Esophagus squamous epithelium (tissue), 5 donors: ENCODE data around the gene NLGN2. TPM values are rescaled to one million over a fixed set of nuclear protein-coding genes. Genes with fewer than 3 reads are reported as not detected.
A peak's percentile ranks its signal among the peaks of the same experiment; 100 is the strongest.

Experiments used
- DNase-seq: peaks from one replicate; lab custom pipeline; 2025; lab: John Stamatoyannopoulos, UW
- H3K27ac ChIP-seq, 4 donors: fragments of 200-600 bp; sonication (generic); one replicate each; pipeline ENCODE4 v1.5.1; 2016 to 2019; ENCODE audit warnings: mild to moderate bottlenecking in 1 of 4
- H3K27me3 ChIP-seq, 4 donors: fragments of 200-600 bp; sonication (generic); 1 replicate in 3 of 4; 2 replicates in 1 of 4; pipeline versions ENCODE4 v1.5.1 to v1.6.0; 2017 to 2021; ENCODE audit warnings: antibody characterized with exemption in 1 of 4
- H3K36me3 ChIP-seq, 3 donors: fragments of 200-600 bp; sonication (generic); one replicate each; pipeline ENCODE4 v1.5.1; 2016 to 2019
- H3K4me1 ChIP-seq, 3 donors: fragments of 200-600 bp; sonication (generic); one replicate each; pipeline ENCODE4 v1.5.1; 2017 to 2019
- H3K4me3 ChIP-seq, 4 donors: fragments of 200-600 bp; sonication (generic); 1 replicate in 3 of 4; 2 replicates in 1 of 4; pipeline ENCODE4 v1.5.1; 2016 to 2019; ENCODE audit warnings: mild to moderate bottlenecking in 2 of 4, moderate library complexity in 1 of 4
- H3K9me3 ChIP-seq, 3 donors: fragments of 200-600 bp; sonication (generic); one replicate each; pipeline ENCODE4 v1.5.1; 2016 to 2019
- CTCF ChIP-seq, 6 experiments: fragments of 450-650 bp in 4 of 6; fragments of 200-600 bp in 2 of 6; sonication (generic) in 2 of 6; IDR thresholded peaks; one replicate each; pipeline ENCODE4 v1.5.1; 2016 to 2019; ENCODE audit warnings: antibody characterized with exemption in 6 of 6, mild to moderate bottlenecking in 4 of 6, moderate library complexity in 4 of 6
- POLR2A ChIP-seq, 4 donors: fragments of 450-650 bp; IDR thresholded peaks; one replicate each; pipeline ENCODE4 v1.6.1; 2017; ENCODE audit warnings: antibody characterized with exemption in 4 of 4, mild to moderate bottlenecking in 4 of 4, moderate library complexity in 3 of 4
- WGBS, 2 donors: methylation state at CpG; one replicate each; pipeline ENCODE4 v1.1.5; 2018; 5-methylcytosine and 5-hydroxymethylcytosine counted together
- intact Hi-C: fragments of 100-400 bp; cut with DNase I; formaldehyde crosslinking; loops from one replicate; pipeline ENCODE4 v1.15.0; 2022
- total RNA-seq, 4 donors: library from RNA; depleted of rRNA; stranded (reverse); fragments of >200 nt; gene quantifications; one replicate each; pipeline ENCODE4 v1.1.0, GENCODE V29; 2016
- donor health status: DM: yes; HTN: yes; CAD: no.

The NLGN2 gene
- total RNA-seq, 4 donors from 2014 or later: 1.4 to 5.3 (median 2.0) TPM

DNA sequence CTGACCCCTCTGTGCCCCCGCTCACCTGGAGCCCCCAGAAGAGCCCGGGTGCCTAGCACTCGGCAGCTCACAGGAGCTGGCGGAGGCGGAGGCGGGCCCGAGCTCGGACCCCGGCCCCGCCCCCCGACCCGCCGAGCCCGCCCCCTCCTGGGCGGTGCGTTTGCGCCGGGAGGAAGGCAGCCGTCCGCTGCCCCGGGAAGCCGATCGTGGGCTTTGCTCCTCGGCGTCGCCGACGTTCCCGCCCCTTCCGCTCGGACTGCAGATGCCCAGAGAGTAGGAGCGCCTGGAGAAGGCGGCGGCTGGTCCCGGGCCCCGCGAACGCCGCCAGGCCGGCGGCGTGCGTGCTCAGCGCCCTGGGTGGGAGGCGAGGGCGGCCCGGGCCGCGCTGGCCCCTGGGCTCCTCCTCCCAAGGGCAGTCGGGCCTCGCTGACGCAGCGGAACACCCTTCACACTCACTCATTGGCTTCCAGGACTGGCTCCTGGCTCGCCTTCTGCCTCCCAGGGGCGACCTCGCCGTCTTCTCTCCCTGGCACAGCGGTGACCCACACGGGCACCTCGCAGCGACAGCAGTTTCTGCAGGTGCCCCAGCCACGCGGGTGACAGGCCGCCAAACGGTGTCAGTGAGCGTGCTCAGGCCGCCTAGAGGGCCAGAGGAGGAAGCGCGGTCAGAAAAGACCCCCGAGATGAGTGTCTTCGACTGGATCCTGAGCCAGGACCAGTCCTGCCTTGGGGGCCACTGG lies 13.0 kb upstream of the NLGN2 start, which contains the start of gene PLSCR3:
Gene PLSCR3 (minus strand): TSS at position 74 of the 740 bp plus-strand sequence. CDS start 415 bp downstream, outside the sequence.
- TF ChIP-seq POLR2A (IDR thresholded peaks at IDR 0.05) (peak in 3 of 4 donors; percentile 23 to 94 (median 85)), CTCF (IDR thresholded peaks at IDR 0.05) (peak in 4 of 6 experiments; percentile 17 to 48 (median 35))
- Histone ChIP-seq H3K27ac (peak within 1 kb of the TSS; percentile 87 to 97 (median 94)), H3K9me3 (no peaks in the 10 kb centered on the region), H3K36me3 (peaks cover 6 to 37% (median 8%) of the 10 kb centered on the region in 3 donors), H3K4me3 (peak within 1 kb of the TSS; percentile 75 to 93 (median 86)), H3K27me3 (no peaks in the 10 kb centered on the region), H3K4me1 (peaks cover 11 to 32% (median 17%) of the 10 kb centered on the region in 3 donors)
- WGBS, 2 donors: 0% methylated on average over 6 to 9 of the region's 71 CpGs
- no peak for DNase-seq
- intact Hi-C loops: no loop called here

- DNase-seq: no peak
- 92 to 93% methylated on average over 3 to 4 of the region's 4 CpGs for WGBS, 2 donors
- intact Hi-C loops: no loop called here
These were observed 11.5 kb upstream of the NLGN2 start for GRCh38 chr17:7396147-7396546.

DNA sequence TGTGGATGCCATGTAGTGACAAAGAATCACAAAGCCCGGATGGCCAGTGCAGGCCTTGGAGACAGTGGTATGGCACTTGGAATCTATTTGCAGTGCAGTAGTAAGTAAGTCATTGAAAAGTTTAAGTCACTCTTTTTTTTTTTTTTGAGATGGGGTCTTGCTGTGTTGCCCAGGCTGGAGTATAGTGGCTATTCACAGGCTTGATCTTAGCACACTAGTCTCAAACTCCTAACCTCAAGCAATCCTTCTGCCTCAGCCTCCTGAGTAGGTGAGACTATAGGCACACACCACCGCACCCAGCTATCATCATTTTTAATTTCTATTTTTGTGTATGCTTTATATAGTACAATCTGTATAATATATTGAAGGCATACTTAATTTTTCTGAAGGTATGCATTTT lies 9.0 kb upstream of the NLGN2 start:
- intact Hi-C loops: no loop called here
- Histone ChIP-seq H3K36me3 (no peaks in the 10 kb centered on the region), H3K4me1 (peaks cover 19 to 36% (median 19%) of the 10 kb centered on the region in 3 donors), H3K4me3 (no peak overlapping the region), H3K9me3 (no peaks in the 10 kb centered on the region), H3K27ac (no peak overlapping the region), H3K27me3 (no peaks in the 10 kb centered on the region)
- TF ChIP-seq CTCF (IDR thresholded peaks at IDR 0.05): no peak
- TF ChIP-seq POLR2A (IDR thresholded peaks at IDR 0.05): no peak
- WGBS, 2 donors: 82 to 89% methylated on average over 2 of the region's 2 CpGs
- no peak for DNase-seq

More at GRCh38 chr17:7396147-7396546, 11.5 kb upstream of the NLGN2 start:
- Histone ChIP-seq H3K4me1 (peaks cover 11 to 29% (median 17%) of the 10 kb centered on the region in 3 donors), H3K36me3 (peaks cover 0 to 22% (median 8%) of the 10 kb centered on the region in 3 donors), H3K27ac (no peak overlapping the region), H3K27me3 (no peaks in the 10 kb centered on the region), H3K4me3 (no peak overlapping the region), H3K9me3 (no peaks in the 10 kb centered on the region)
- TF ChIP-seq POLR2A (IDR thresholded peaks at IDR 0.05): no peak
- peak in 1 of 6 experiments; percentile 18 for TF ChIP-seq CTCF (IDR thresholded peaks at IDR 0.05)

DNA sequence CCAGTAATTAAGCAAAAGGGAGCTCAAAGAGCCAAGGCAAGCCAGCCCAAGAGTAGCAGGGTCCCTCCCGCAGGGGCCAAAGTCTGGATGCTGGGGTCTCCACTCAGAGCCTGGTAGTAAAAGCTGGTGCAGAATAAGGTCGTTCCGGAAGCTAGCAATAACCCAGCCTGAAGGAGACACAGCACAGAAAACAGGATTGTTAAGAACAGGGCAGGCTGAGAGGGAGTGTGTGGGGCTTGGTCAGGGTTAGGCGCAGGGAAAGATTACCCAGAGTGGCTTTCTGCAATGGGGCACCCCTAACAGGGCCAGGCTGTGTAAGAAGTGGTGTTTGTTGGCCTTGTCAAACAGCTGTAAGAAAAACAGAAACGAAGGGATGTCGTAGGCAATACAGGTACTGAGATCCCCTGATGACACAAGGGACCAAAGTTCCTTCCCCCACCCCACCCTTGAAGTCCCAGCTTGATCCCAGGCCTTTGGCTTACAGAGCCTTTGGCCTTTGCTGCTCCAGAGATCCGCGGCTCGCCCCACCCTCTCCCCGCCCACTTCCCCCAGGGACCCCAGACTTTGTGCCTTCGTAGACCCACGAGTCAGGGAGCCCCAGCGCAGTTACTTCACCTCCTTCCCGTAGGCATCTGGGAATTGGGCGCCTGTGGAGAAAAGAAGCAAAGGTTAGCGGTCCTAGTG lies 4.5 kb upstream of the NLGN2 start:
- Histone ChIP-seq H3K4me1 (peaks cover 13 to 42% (median 26%) of the 10 kb centered on the region in 3 donors), H3K27ac (peak overlapping the region; percentile 85 to 95 (median 92)), H3K4me3 (peak overlapping the region; percentile 43 to 92 (median 74)), H3K27me3 (peaks cover 0 to 10% (median 0%) of the 10 kb centered on the region in 4 donors), H3K36me3 (no peaks in the 10 kb centered on the region), H3K9me3 (no peaks in the 10 kb centered on the region)
- DNase-seq: no peak
- intact Hi-C loops: no loop called here
- WGBS, 2 donors: 12 to 29% methylated on average over 6 to 14 of the region's 16 CpGs
- TF ChIP-seq POLR2A (IDR thresholded peaks at IDR 0.05) (no peak), CTCF (IDR thresholded peaks at IDR 0.05) (no peak)

DNA sequence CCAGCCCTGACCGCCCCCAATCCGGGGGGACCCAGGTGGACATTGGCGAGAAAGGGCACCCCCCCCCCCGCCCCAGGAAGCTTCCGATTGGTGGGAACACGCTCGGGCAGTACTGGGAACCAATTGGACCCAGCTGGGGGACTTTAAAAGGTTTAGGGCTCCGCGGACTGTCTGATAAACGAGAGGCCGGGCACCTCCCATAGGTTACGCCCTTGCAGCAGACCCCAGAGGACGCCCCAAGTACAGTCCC lies 4.0 kb upstream of the NLGN2 start:
- DNase-seq: no peak
- H3K27me3 ChIP-seq: peaks cover 0 to 10% (median 0%) of the 10 kb centered on the region in 4 donors
- H3K36me3 ChIP-seq: peaks cover 0 to 4% (median 0%) of the 10 kb centered on the region in 3 donors
- H3K27ac ChIP-seq: peak overlapping the region; percentile 85 to 95 (median 92)
- H3K9me3 ChIP-seq: no peaks in the 10 kb centered on the region
- 0% methylated on average over 7 of the region's 13 CpGs; no CpG with 5 or more reads in 1 of the 2 donors for WGBS, 2 donors
- peaks cover 13 to 42% (median 26%) of the 10 kb centered on the region in 3 donors for H3K4me1 ChIP-seq
- TF ChIP-seq CTCF (IDR thresholded peaks at IDR 0.05) (no peak), POLR2A (IDR thresholded peaks at IDR 0.05) (no peak)
- intact Hi-C loops: no loop called here
- H3K4me3 ChIP-seq: peak overlapping the region; percentile 43 to 92 (median 74)
